CD4-positive, CD25-positive, alpha-beta regulatory T cell (primary cell): ENCODE measurements around the gene TENT5C. TPM values are rescaled to one million over a fixed set of nuclear protein-coding genes. Genes with fewer than 3 reads are reported as not detected.

Experiments
- ATAC-seq, 2 donors: fragments of 150-1000 bp; cut with Tn5 transposase; one replicate each; pipeline ENCODE4 v1.10.0; 2021; ENCODE audit warnings: low read depth in 2 of 2, moderate number of reproducible peaks in 2 of 2, moderate library complexity in 1 of 2
- DNase-seq, 3 donors: peaks; one replicate each; pipeline versions ENCODE4 v3.0.0 to v3.0.0-alpha.2; 2012 to 2022; ENCODE audit warnings: mixed read lengths in 1 of 3
- H3K27ac ChIP-seq: one replicate; pipeline ENCODE4 v1.7.0; 2013; ENCODE audit warnings: mild to moderate bottlenecking, low read length; ENCODE audit not compliant: insufficient read depth, poor library complexity, severe bottlenecking
- H3K27me3 ChIP-seq: one replicate; pipeline ENCODE4 v1.7.0; 2013; ENCODE audit warnings: low read length; ENCODE audit not compliant: control insufficient read depth, insufficient read depth
- H3K36me3 ChIP-seq: one replicate; pipeline ENCODE4 v1.7.0; 2013; ENCODE audit warnings: mild to moderate bottlenecking, low read length, moderate library complexity; ENCODE audit not compliant: control insufficient read depth, insufficient read depth
- H3K4me1 ChIP-seq: 2 replicates; pipeline ENCODE4 v1.7.0; 2013; ENCODE audit warnings: mild to moderate bottlenecking, low read length; ENCODE audit not compliant: insufficient read depth, control insufficient read depth, poor library complexity, severe bottlenecking
- H3K4me3 ChIP-seq: one replicate; pipeline ENCODE4 v1.7.0; 2013; ENCODE audit warnings: low read depth, mild to moderate bottlenecking, low read length, moderate library complexity
- H3K9me3 ChIP-seq, 2 experiments: 1 replicate in 1 of 2; 2 replicates in 1 of 2; pipeline ENCODE4 v1.7.0; 2013; ENCODE audit warnings: low read length in 2 of 2, mild to moderate bottlenecking in 1 of 2, moderate library complexity in 1 of 2; ENCODE audit not compliant: control insufficient read depth in 2 of 2
- H3K27ac Mint-ChIP-seq, 3 donors: one replicate each; pipeline ENCODE4 v1.8.0; 2020 to 2022; ENCODE audit warnings: mild to moderate bottlenecking in 3 of 3, mixed read lengths in 3 of 3, moderate library complexity in 2 of 3
- H3K27me3 Mint-ChIP-seq: one replicate; pipeline ENCODE4 v1.8.0; 2022; ENCODE audit warnings: mild to moderate bottlenecking, mixed read lengths
- H3K36me3 Mint-ChIP-seq: one replicate; pipeline ENCODE4 v1.8.0; 2020; ENCODE audit warnings: mixed read lengths
- H3K4me1 Mint-ChIP-seq, 4 donors: one replicate each; pipeline ENCODE4 v1.8.0; 2020 to 2022; ENCODE audit warnings: mixed read lengths in 4 of 4, mild to moderate bottlenecking in 1 of 4
- H3K4me3 Mint-ChIP-seq, 4 donors: one replicate each; pipeline ENCODE4 v1.8.0; 2020 to 2022; ENCODE audit warnings: mild to moderate bottlenecking in 4 of 4, mixed read lengths in 4 of 4, moderate library complexity in 3 of 4
- H3K9me3 Mint-ChIP-seq, 7 donors: one replicate each; pipeline ENCODE4 v1.8.0; 2020 to 2022; ENCODE audit warnings: mixed read lengths in 7 of 7, mild to moderate bottlenecking in 3 of 7, moderate library complexity in 2 of 7
- polyA plus RNA-seq, 4 donors: library from polyadenylated mRNA; unstranded; fragments of 300-500 nt; fragmentation: Illumina TruSeq; gene quantifications; one replicate each; pipeline ENCODE4 v1.2.3, GENCODE V29; 2021
- total RNA-seq: library from RNA; stranded (reverse); gene quantifications from one replicate; pipeline ENCODE4 v1.2.3, GENCODE V29; 2022

Gene TENT5C
- total and polyA plus RNA-seq, 5 donors from 2014 or later, result 19.6 to 324 (median 39.3) TPM

DNA sequence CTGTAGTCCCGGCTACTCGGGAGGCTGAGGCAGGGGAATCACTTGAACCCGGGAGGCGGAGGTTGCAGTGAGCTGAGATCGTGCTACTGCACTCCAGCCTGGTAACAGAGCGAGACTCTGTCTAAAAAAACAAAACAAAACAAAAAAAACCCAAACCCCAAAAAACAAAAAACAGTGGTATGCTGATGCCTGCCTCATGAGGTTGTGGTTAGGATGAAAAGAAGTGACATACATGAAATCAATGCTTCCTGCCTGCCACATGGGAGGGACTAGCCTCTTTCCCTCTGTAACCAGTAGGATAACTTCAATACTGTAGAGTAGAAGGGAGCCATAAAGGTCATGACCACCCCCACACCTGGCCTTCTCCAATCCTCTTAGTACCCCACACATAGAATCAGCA lies 55.2 kb downstream of the TENT5C start:
- Histone ChIP-seq H3K27ac (peak overlapping the region; percentile 94), H3K4me3 (peak overlapping the region; percentile 51), H3K27me3 (no peaks in the 10 kb centered on the region), H3K36me3 (no peaks in the 10 kb centered on the region), H3K9me3 (peaks cover 0 to 9% of the 10 kb centered on the region in 2 experiments), H3K4me1 (peaks cover 96% of the 10 kb centered on the region)
- H3K27me3 Mint-ChIP-seq, result no peaks in the 10 kb centered on the region
- H3K4me3 Mint-ChIP-seq, result peak overlapping the region; percentile 57 to 85 (median 71)
- ATAC-seq (peak; percentile 29 to 33), DNase-seq (peak; percentile 55 to 88 (median 88))
- peaks cover 49 to 94% (median 73%) of the 10 kb centered on the region in 4 donors for H3K4me1 Mint-ChIP-seq
- H3K36me3 Mint-ChIP-seq, result peaks cover 7% of the 10 kb centered on the region
- peak overlapping the region; percentile 97 to 100 (median 98) for H3K27ac Mint-ChIP-seq
- peaks cover 1 to 21% (median 4%) of the 10 kb centered on the region in 7 donors for H3K9me3 Mint-ChIP-seq

DNA sequence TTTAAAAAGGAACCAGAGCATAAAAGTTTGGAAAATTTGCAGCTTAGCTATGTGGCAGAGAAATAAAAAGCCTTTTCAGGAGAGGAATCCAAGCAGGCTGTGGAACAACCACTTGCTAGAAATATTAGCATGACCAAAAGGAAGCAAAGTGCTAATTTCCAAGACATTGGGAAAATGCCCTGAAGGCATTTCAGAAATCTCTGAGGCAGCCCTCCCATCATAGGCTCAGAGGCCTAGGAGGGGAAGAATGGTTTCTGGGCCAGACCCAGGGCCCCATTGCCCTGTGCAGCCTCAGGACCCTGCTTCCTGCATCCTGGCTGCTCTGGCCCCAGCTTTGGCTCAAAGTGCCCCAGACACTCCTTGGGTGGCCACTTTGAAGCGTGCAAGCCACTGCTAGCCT lies 56.8 kb downstream of the TENT5C start:
- H3K36me3 Mint-ChIP-seq, result peaks cover 7% of the 10 kb centered on the region
- H3K9me3 Mint-ChIP-seq, result peaks cover 1 to 21% (median 4%) of the 10 kb centered on the region in 7 donors
- Histone ChIP-seq H3K27me3 (no peaks in the 10 kb centered on the region), H3K9me3 (peaks cover 0 to 9% of the 10 kb centered on the region in 2 experiments), H3K4me1 (peaks cover 91% of the 10 kb centered on the region), H3K4me3 (no peak overlapping the region), H3K27ac (peak overlapping the region; percentile 94), H3K36me3 (no peaks in the 10 kb centered on the region)
- peak overlapping the region; percentile 98 to 100 (median 99) for H3K27ac Mint-ChIP-seq
- H3K4me3 Mint-ChIP-seq, result peak overlapping the region; percentile 27 to 85 (median 50)
- H3K27me3 Mint-ChIP-seq, result no peaks in the 10 kb centered on the region
- DNase-seq (no peak), ATAC-seq (no peak)
- H3K4me1 Mint-ChIP-seq, result peaks cover 37 to 94% (median 72%) of the 10 kb centered on the region in 4 donors

DNA sequence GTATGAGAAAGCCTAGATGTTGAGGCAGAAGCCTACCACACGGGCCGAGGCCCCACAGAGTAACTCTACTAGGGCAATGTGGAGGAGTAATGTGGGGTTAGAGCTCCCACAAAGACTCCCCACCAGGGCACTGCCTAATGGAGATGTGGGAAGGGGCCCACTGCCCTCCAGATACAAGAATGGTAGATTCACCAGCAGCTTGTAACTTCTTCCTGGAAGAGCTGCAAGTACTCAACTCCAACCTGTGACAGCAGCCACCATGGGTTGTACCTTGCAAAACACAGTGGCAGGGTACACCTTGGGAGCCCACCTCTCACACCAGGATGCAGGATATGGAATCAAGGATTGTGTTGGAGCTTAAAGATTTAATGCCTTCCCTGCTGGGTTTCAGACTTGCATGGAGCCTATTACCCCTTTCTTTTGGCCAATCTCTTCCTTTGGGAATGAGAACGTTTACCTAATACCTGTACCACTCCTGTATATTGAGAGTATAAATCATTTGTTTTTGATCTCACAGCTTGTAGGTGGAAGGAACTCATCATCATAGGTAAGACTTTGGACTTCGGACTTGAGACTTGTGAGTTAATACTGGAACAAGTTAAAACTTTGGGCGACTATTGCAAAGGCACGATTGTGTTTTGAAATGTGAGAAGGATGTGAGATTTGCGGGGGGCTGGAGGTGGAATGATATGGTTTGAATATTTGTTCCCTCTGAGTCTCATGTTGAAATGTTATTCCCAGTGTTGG lies 57.5 kb downstream of the TENT5C start:
- Histone ChIP-seq H3K9me3 (peaks cover 0 to 9% of the 10 kb centered on the region in 2 experiments), H3K27ac (peak overlapping the region; percentile 94), H3K36me3 (no peaks in the 10 kb centered on the region), H3K27me3 (no peaks in the 10 kb centered on the region), H3K4me3 (peak overlapping the region; percentile 35), H3K4me1 (peaks cover 85% of the 10 kb centered on the region)
- Mint-ChIP-seq H3K36me3 (peaks cover 7% of the 10 kb centered on the region), H3K9me3 (peaks cover 1 to 21% (median 4%) of the 10 kb centered on the region in 7 donors), H3K27ac (peak overlapping the region; percentile 96 to 100 (median 99)), H3K4me1 (peaks cover 37 to 95% (median 69%) of the 10 kb centered on the region in 4 donors), H3K27me3 (no peaks in the 10 kb centered on the region), H3K4me3 (peak overlapping the region in 3 of 4 donors; percentile 68 to 75 (median 72))
- ATAC-seq (no peak), DNase-seq (peak in 1 of 3 donors; percentile 34)

DNA sequence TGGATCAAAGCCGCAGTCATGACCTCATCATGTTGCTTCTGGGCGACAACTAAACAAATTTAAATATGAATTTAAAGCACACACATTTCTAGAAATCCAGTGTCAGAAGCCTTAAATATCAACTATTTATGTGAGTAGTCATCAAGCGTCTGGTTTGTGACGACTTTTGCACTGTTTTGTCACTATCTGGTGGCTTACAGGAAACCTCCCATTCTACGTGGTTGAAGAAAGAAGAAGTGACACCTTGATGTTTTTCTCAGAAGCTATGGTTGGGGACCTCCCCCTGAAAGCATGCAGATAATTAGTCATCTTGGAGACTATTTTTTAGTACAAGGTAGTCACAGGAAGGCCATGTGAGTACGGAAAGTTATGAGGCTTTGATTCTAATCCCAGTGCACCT lies 58.5 kb downstream of the TENT5C start:
- peaks cover 75% of the 10 kb centered on the region for H3K4me1 ChIP-seq
- H3K4me1 Mint-ChIP-seq, result peaks cover 37 to 85% (median 60%) of the 10 kb centered on the region in 4 donors
- no peaks in the 10 kb centered on the region for H3K27me3 ChIP-seq
- H3K27me3 Mint-ChIP-seq, result no peaks in the 10 kb centered on the region
- peaks cover 7% of the 10 kb centered on the region for H3K36me3 Mint-ChIP-seq
- H3K4me3 ChIP-seq, result peak overlapping the region; percentile 60
- peaks cover 0 to 9% of the 10 kb centered on the region in 2 experiments for H3K9me3 ChIP-seq
- H3K9me3 Mint-ChIP-seq, result peaks cover 0 to 21% (median 4%) of the 10 kb centered on the region in 7 donors
- no peaks in the 10 kb centered on the region for H3K36me3 ChIP-seq
- peak; percentile 89 to 90 for ATAC-seq
- H3K27ac Mint-ChIP-seq, result peak overlapping the region; percentile 96 to 100 (median 99)
- peak overlapping the region; percentile 61 to 75 (median 70) for H3K4me3 Mint-ChIP-seq
- H3K27ac ChIP-seq, result peak overlapping the region; percentile 94
- peak; percentile 62 to 98 (median 93) for DNase-seq

DNA sequence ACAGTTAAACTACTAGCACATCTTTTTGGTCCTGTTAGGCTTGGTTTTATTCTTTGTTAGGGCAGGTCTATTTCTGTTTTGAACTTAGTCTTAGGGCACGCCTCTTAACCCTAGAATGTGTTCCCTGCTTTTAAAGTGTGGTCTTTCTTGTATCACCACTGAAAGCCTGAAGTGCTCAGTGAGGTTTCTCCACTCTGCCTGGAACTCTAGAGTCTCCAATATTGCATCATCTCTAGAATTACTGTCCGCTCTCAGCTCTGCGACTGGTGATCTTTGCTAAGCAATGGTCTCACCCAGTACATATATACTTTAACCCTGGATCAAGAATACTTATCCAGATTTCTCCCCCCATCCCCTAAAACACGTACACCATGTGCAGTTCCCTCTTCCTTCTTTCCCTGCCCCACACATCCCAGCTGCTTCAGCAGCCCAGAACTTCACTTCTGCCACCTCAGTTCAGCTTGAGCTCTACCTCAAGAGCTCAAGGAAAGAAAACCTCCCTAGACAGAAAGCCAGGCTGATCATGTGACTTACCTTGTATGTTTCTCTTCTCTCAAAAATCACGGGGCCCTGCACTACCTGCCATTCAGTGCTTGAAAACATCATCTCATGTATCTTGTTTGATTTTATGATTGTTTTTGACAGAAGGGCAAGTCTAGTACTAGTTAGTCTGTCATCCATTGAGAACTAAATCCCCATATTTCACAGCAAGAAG lies 59.9 kb downstream of the TENT5C start:
- Histone ChIP-seq H3K27me3 (no peaks in the 10 kb centered on the region), H3K4me1 (peaks cover 61% of the 10 kb centered on the region), H3K27ac (peak overlapping the region; percentile 94), H3K36me3 (no peaks in the 10 kb centered on the region), H3K9me3 (peaks cover 0 to 9% of the 10 kb centered on the region in 2 experiments), H3K4me3 (peak overlapping the region; percentile 45)
- ATAC-seq, result no peak
- Mint-ChIP-seq H3K27me3 (no peaks in the 10 kb centered on the region), H3K36me3 (peaks cover 7% of the 10 kb centered on the region), H3K4me3 (peak overlapping the region; percentile 51 to 81 (median 65)), H3K4me1 (peaks cover 28 to 71% (median 50%) of the 10 kb centered on the region in 4 donors), H3K9me3 (peaks cover 0 to 21% (median 4%) of the 10 kb centered on the region in 7 donors), H3K27ac (peak overlapping the region; percentile 96 to 100 (median 99))
- peak in 2 of 3 donors; percentile 45 to 64 for DNase-seq

DNA sequence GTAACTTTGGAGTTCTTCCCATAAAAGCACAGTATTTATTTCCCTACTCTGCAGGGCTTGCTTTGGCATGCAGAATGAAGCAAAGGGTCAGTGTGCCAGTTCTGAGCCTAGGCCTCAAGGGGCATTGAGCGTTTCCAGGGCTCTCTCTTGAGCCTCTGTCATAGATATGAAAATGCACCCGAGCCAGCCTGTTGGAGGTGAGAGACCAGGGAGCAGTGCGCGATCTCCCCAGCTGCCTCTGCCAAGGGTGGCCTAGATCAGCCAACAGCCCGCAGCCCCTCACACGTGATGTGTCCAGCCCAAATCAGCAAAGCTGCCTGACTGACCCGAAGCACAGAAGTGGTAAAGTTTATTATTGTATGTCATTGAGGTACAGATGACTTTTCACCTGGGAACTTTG lies 63.7 kb downstream of the TENT5C start:
- Histone ChIP-seq H3K36me3 (no peaks in the 10 kb centered on the region), H3K27me3 (no peaks in the 10 kb centered on the region), H3K4me1 (peaks cover 29% of the 10 kb centered on the region), H3K27ac (no peak overlapping the region), H3K4me3 (no peak overlapping the region), H3K9me3 (no peaks in the 10 kb centered on the region)
- H3K9me3 Mint-ChIP-seq, result peaks cover 0 to 5% (median 0%) of the 10 kb centered on the region in 7 donors
- H3K4me1 Mint-ChIP-seq, result peaks cover 12 to 49% (median 37%) of the 10 kb centered on the region in 4 donors
- DNase-seq (no peak), ATAC-seq (no peak)
- H3K36me3 Mint-ChIP-seq, result no peaks in the 10 kb centered on the region
- no peak overlapping the region for H3K4me3 Mint-ChIP-seq
- H3K27me3 Mint-ChIP-seq, result no peaks in the 10 kb centered on the region
- H3K27ac Mint-ChIP-seq, result no peak overlapping the region

DNA sequence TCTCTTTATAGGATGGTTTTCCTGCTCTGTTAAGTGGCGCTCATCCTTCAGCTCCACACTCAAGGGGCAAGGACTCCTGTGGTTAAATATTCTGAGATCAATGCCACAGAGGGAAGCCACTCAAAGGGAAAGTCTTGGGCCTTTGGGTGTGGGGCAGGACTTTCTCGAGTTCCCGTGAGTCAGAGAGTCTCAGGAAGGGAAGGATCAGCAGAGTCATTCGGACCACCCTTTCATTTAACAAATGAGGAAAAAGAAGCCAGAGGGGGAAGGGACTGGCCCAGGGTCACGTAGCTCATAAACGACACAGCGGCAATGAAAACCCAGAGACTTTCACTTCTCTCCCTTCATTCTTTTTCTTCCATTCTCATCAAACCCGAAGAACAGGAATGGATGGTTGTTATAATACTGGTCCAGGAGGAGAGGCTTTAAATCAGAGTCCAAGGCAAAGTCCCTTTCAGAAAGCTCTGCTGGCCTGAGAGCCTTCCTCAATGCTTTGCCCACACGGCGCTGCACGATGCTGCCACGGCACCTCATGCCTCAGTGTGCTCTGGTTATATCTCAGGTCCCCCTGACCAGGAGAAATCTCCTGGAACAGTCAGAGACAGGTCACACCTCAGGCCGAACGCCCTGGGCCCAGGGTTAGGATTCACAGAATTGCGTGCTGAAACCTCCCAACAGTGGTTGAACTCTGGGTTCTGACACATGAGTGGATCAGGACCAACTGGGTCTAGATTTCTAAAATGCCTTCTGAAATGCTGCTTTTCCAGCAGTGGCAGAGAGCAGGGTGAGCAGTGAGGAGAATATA lies 65.3 kb downstream of the TENT5C start:
- ATAC-seq, result no peak
- DNase-seq, result no peak
- no peak overlapping the region for H3K4me3 ChIP-seq
- H3K36me3 Mint-ChIP-seq, result no peaks in the 10 kb centered on the region
- no peak overlapping the region for H3K27ac Mint-ChIP-seq
- peaks cover 16% of the 10 kb centered on the region for H3K4me1 ChIP-seq
- H3K36me3 ChIP-seq, result no peaks in the 10 kb centered on the region
- peaks cover 9 to 35% (median 24%) of the 10 kb centered on the region in 4 donors for H3K4me1 Mint-ChIP-seq
- H3K27me3 ChIP-seq, result no peaks in the 10 kb centered on the region
- H3K9me3 Mint-ChIP-seq, result peaks cover 0 to 5% (median 0%) of the 10 kb centered on the region in 7 donors
- H3K27ac ChIP-seq, result no peak overlapping the region
- H3K27me3 Mint-ChIP-seq, result no peaks in the 10 kb centered on the region
- no peak overlapping the region for H3K4me3 Mint-ChIP-seq
- no peaks in the 10 kb centered on the region for H3K9me3 ChIP-seq
